NCI-H2081 (cell line): Measurements from ENCODE around the gene RAB15.

ENCODE experiments used
- DNase-seq, 2 experiments: peaks; one replicate each; lab custom pipeline; 2025; lab: John Stamatoyannopoulos, UW

RAB15 gene

GRCh38 chr14:64971943-64972791 lies at the start of gene RAB15:
Gene RAB15 (minus strand): TSS chr14:64972336. CDS start chr14:64972076, 260 bp downstream.
- peak in 1 of 2 experiments; percentile 52 for DNase-seq

GRCh38 chr14:65019944-65020566 lies 47.9 kb upstream of the RAB15 start:
- DNase-seq: peak; percentile 33 to 55

GRCh38 chr14:65016471-65016870 lies 44.3 kb upstream of the RAB15 start:
- DNase-seq: no peak

GRCh38 chr14:65015391-65015790 lies 43.3 kb upstream of the RAB15 start:
- no peak for DNase-seq

GRCh38 chr14:65012353-65012752 lies 40.2 kb upstream of the RAB15 start:
- DNase-seq: no peak

- no peak for DNase-seq
Measured at GRCh38 chr14:65011538-65011937, 39.4 kb upstream of the RAB15 start.

- DNase-seq: no peak
Measured at GRCh38 chr14:65010211-65010931, 38.2 kb upstream of the RAB15 start.

GRCh38 chr14:65007202-65007601 lies 35.1 kb upstream of the RAB15 start:
- DNase-seq: no peak

GRCh38 chr14:65006261-65006721 lies 34.2 kb upstream of the RAB15 start:
- DNase-seq: no peak

GRCh38 chr14:65003394-65003793 lies 31.3 kb upstream of the RAB15 start:
- no peak for DNase-seq

GRCh38 chr14:65002586-65003210 lies 30.6 kb upstream of the RAB15 start:
- no peak for DNase-seq

GRCh38 chr14:65001723-65002122 lies 29.6 kb upstream of the RAB15 start:
- DNase-seq: no peak

- no peak for DNase-seq
Measured at GRCh38 chr14:65000898-65001591, 28.9 kb upstream of the RAB15 start.

- no peak for DNase-seq
Measured at GRCh38 chr14:64998455-64998931, 26.4 kb upstream of the RAB15 start.

GRCh38 chr14:64997108-64997794 lies 25.1 kb upstream of the RAB15 start:
- DNase-seq: no peak

GRCh38 chr14:64995291-64995690 lies 23.2 kb upstream of the RAB15 start:
- no peak for DNase-seq

- no peak for DNase-seq
Measured at GRCh38 chr14:64994540-64994939, 22.4 kb upstream of the RAB15 start.

- DNase-seq: no peak
Measured at GRCh38 chr14:64993266-64993930, 21.3 kb upstream of the RAB15 start.

- no peak for DNase-seq
Measured at GRCh38 chr14:64992328-64992885, 20.3 kb upstream of the RAB15 start.

- no peak for DNase-seq
Measured at GRCh38 chr14:64990939-64991338, 18.8 kb upstream of the RAB15 start.
